K562 (cell line): Measurements from ENCODE around the gene PRAME. TPM values are rescaled to one million over a fixed set of nuclear protein-coding genes. Genes with fewer than 3 reads are reported as not detected.

Experiments used
- ATAC-seq: fragments of 200-7000 bp; cut with Tn5 transposase; 3 replicates; pipeline ENCODE4 v1.9.1; 2020; ENCODE audit warnings: moderate library complexity
- BruUV-seq: library from RNA; stranded (reverse); fragments of 400-500 nt; replicated peaks from 2 replicates; lab custom pipeline; 2021; lab: Mats Ljungman, UMichigan
- CTCF ChIA-PET: fragments of 300-600 bp; formaldehyde crosslinking; extraction: SDS; loops from one replicate; lab custom pipeline; 2021; ENCODE audit warnings: low intra/inter-chr PET ratio; lab: Yijun Ruan, JAX
- POLR2A ChIA-PET: fragments of 300-600, 350-650 bp; sonication (Branson Sonifier 250); formaldehyde crosslinking; extraction: SDS; loops from one replicate; lab custom pipeline; 2021; ENCODE audit warnings: antibody characterized with exemption, inconsistent platforms; lab: Yijun Ruan, JAX
- DNase-seq, 4 experiments: peaks; one replicate each; pipeline versions ENCODE4 v3.0.0 to v3.0.0-alpha.2; 2011 to 2018; ENCODE audit warnings: low spot score in 3 of 4, mixed read lengths in 3 of 4; ENCODE audit errors: extremely low read depth in 1 of 4
- FAIRE-seq: peaks from 2 replicates; lab custom pipeline; 2011; peaks lifted over from hg19 to GRCh38; lab: Jason Lieb, UNC
- H2AFZ ChIP-seq: 2 replicates; pipeline ENCODE4 v1.6.0; 2011; ENCODE audit warnings: low read depth, low read length, control low read depth, inconsistent platforms
- H3K27ac ChIP-seq: fragments of 200-600 bp; 3 replicates; pipeline ENCODE4 v1.8.0; 2011; ENCODE audit warnings: low read depth, mild to moderate bottlenecking, control low read depth, inconsistent platforms, low read length, moderate library complexity, mixed read lengths; ENCODE audit errors: extremely low read depth
- H3K27me3 ChIP-seq, 2 experiments: fragments of 300-600 bp in 1 of 2; 2 replicates in 1 of 2; 3 replicates in 1 of 2; pipeline versions ENCODE4 v1.6.0 to v1.8.0; 2011; ENCODE audit warnings: inconsistent platforms in 2 of 2, low read length in 2 of 2, mild to moderate bottlenecking in 1 of 2, mixed read lengths in 1 of 2, moderate library complexity in 1 of 2; ENCODE audit not compliant: control insufficient read depth in 2 of 2, insufficient read depth in 2 of 2
- H3K36me3 ChIP-seq: fragments of 300-600 bp; 3 replicates; pipeline ENCODE4 v1.8.0; 2011; ENCODE audit warnings: mild to moderate bottlenecking, low read length, inconsistent platforms; ENCODE audit not compliant: control insufficient read depth, insufficient read depth
- H3K4me1 ChIP-seq, 2 experiments: fragments of 200-600 bp in 1 of 2; replicated peaks in 1 of 2; 2 replicates in 1 of 2; 3 replicates in 1 of 2; pipeline versions ENCODE4 v1.5.1 to v1.8.0; 2011; ENCODE audit warnings: inconsistent platforms in 2 of 2, low read length in 2 of 2, mild to moderate bottlenecking in 1 of 2, mixed read lengths in 1 of 2, moderate library complexity in 1 of 2; ENCODE audit not compliant: control insufficient read depth in 2 of 2, insufficient read depth in 2 of 2
- H3K4me2 ChIP-seq: 2 replicates; pipeline ENCODE4 v1.6.1; 2011; ENCODE audit warnings: low read length, control low read depth, inconsistent platforms, mixed read lengths; ENCODE audit not compliant: insufficient read depth
- H3K4me3 ChIP-seq: fragments of 200-600 bp; sonication (generic), shearing (Covaris generic); 2 replicates; pipeline ENCODE4 v1.5.1; 2016; ENCODE audit warnings: control low read depth, inconsistent platforms
- H3K79me2 ChIP-seq: fragments of 200-600 bp; 3 replicates; pipeline ENCODE4 v1.8.0; 2011; ENCODE audit warnings: low read length, inconsistent platforms; ENCODE audit not compliant: control insufficient read depth, insufficient read depth
- H3K9ac ChIP-seq, 2 experiments: 2 replicates each; pipeline versions ENCODE4 v1.6.0 to v1.6.1; 2011; ENCODE audit warnings: low read depth in 2 of 2, low read length in 2 of 2, control low read depth in 1 of 2, inconsistent platforms in 1 of 2, mild to moderate bottlenecking in 1 of 2, mixed read lengths in 1 of 2; ENCODE audit not compliant: insufficient read depth in 1 of 2
- H3K9me1 ChIP-seq: one replicate; pipeline ENCODE4 v1.6.0; 2011; ENCODE audit warnings: inconsistent platforms, mild to moderate bottlenecking, low read length, moderate library complexity; ENCODE audit not compliant: control insufficient read depth, insufficient read depth
- H3K9me3 ChIP-seq: replicated peaks from 2 replicates; pipeline ENCODE4 v1.5.1; 2011; ENCODE audit warnings: low read depth, low read length, inconsistent platforms; ENCODE audit not compliant: control insufficient read depth, insufficient read depth
- H4K20me1 ChIP-seq: replicated peaks from 2 replicates; pipeline ENCODE4 v1.6.1; 2011; ENCODE audit warnings: low read length, inconsistent platforms, mixed read lengths; ENCODE audit not compliant: control insufficient read depth, insufficient read depth
- MYNN ChIP-seq, 2 experiments: sonication (generic); formaldehyde crosslinking in 1 of 2; IDR thresholded peaks; 2 replicates each; pipeline versions ENCODE4 v1.5.0 to v1.6.1; 2016 to 2020; ENCODE audit warnings: antibody characterized with exemption in 1 of 2, missing genetic modification reagents in 1 of 2
- RREB1 ChIP-seq: fragments of 250-450 bp; sonication (Bioruptor Pico); IDR thresholded peaks from 2 replicates; pipeline ENCODE4 v1.4.0; 2020
- SETDB1 ChIP-seq: IDR thresholded peaks from one replicate; pipeline ENCODE4 v1.6.1; 2012; ENCODE audit warnings: low read length, control low read depth, inconsistent platforms
- STAT5A ChIP-seq: IDR thresholded peaks from 2 replicates; pipeline ENCODE4 v1.6.1; 2012; ENCODE audit warnings: low read length, inconsistent platforms, borderline replicate concordance
- VEZF1 ChIP-seq: fragments of 200-800 bp; sonication (Bioruptor generic); IDR thresholded peaks from 2 replicates; pipeline ENCODE4 v1.6.1; 2017; ENCODE audit warnings: missing genetic modification characterization, missing compliant biosample characterization
- WGBS: fragments of 100-300 bp; shearing (Covaris generic); methylation state at CpG from one replicate; pipeline ENCODE4 v1.1.6; 2016; ENCODE audit warnings: low coverage, mixed read lengths; ENCODE audit not compliant: insufficient coverage; ENCODE audit errors: missing lambda C conversion rate; 5-methylcytosine and 5-hydroxymethylcytosine counted together
- in situ Hi-C: fragments of 300-500 bp; cut with MboI; formaldehyde crosslinking; loops from 4 replicates; pipeline ENCODE4 v1.15.0; 2018; ENCODE audit warnings: inconsistent platforms, mixed read lengths
- intact Hi-C: fragments of 100-400 bp; cut with micrococcal nuclease; formaldehyde crosslinking; loops from 2 replicates; pipeline ENCODE4 v1.14.2; 2022
- polyA plus RNA-seq, 8 experiments: library from polyadenylated mRNA; depleted of rRNA in 4 of 8; stranded (reverse) in 5 of 8; unstranded in 3 of 8; fragments of >200 nt; fragmentation: Nextera tagmentation in 2 of 8; fragmentation: Illumina TruSeq in 1 of 8; extraction: Ambion mirVana in 2 of 8; extraction: Trizol in 1 of 8; gene quantifications; 2 replicates each; pipeline versions ENCODE4 v1.2.1 to v1.2.3, GENCODE V29; 2011 to 2014; ENCODE audit warnings: inconsistent platforms in 1 of 8, missing spikeins in 1 of 8
- total RNA-seq, 7 experiments: library from RNA; depleted of rRNA in 6 of 7; stranded (reverse); fragments of >200 nt in 6 of 7; fragmentation: Illumina TruSeq in 2 of 7; extraction: Trizol in 2 of 7; gene quantifications; 2 replicates each; pipeline versions ENCODE4 v1.2.1 to v1.2.3, GENCODE V29; 2011 to 2021; ENCODE audit warnings: low replicate concordance in 1 of 7

The PRAME gene
- total and polyA plus RNA-seq, 9 of the 15 experiments (the other 6 are each of a cell fraction or from before 2014, with no cell fraction given) = 662 to 2,141 (median 1,142) TPM

- FAIRE-seq (no peak), ATAC-seq (no peak), DNase-seq (peak in 1 of 4 experiments; percentile 31)
- H2AFZ ChIP-seq = no peak overlapping the region
- H4K20me1 ChIP-seq = peaks cover 34% of the 10 kb centered on the region
- intact Hi-C loops (no loop called here), in situ Hi-C loops (loop anchor here (10.0 kb wide), 1 partner anchor 1474 kb away; no protein-coding TSS in a partner anchor)
- no peaks in the 10 kb centered on the region for H3K4me1 ChIP-seq
- H3K9me3 ChIP-seq = no peaks in the 10 kb centered on the region
- H3K27ac ChIP-seq = no peak overlapping the region
- POLR2A ChIA-PET = interaction anchor here (0.7 to 6.1 kb wide), 11 partner anchors 9 to 252 kb away, joined by 3 to 76 read pairs (median 8); partner anchors contain the start of gene PRAME
- CTCF ChIA-PET = no interaction called here
- H3K36me3 ChIP-seq = no peaks in the 10 kb centered on the region
- no TSS peak for BruUV-seq
- no peak overlapping the region for H3K9ac ChIP-seq
- H3K27me3 ChIP-seq = peaks cover 58 to 65% of the 10 kb centered on the region in 2 experiments
- no peaks in the 10 kb centered on the region for H3K79me2 ChIP-seq
- under 1% methylated on average over 3 of the region's 3 CpGs for WGBS
- no peak overlapping the region for H3K4me3 ChIP-seq
- H3K4me2 ChIP-seq = no peak overlapping the region
- no peak for TF ChIP-seq SETDB1
- TF ChIP-seq MYNN (IDR thresholded peaks at IDR 0.05) = no peak
- TF ChIP-seq MYNN (CRISPR knock-in tag; IDR thresholded peaks at IDR 0.05) = 0 out of 2 replicates have a peak, but pooled peaks have one; percentile 51
- peaks cover 8% of the 10 kb centered on the region for H3K9me1 ChIP-seq
Measured at GRCh38 chr22:22599248-22599647, 40.2 kb upstream of the PRAME start.

- ChIA-PET CTCF (interaction anchor here (1.0 to 1.1 kb wide), 2 partner anchors 12 to 18 kb away, joined by 3 to 5 read pairs; no protein-coding TSS in a partner anchor), POLR2A (interaction anchor here (0.7 to 6.1 kb wide), 11 partner anchors 9 to 384 kb away, joined by 3 to 76 read pairs (median 5); partner anchors contain the start of gene PRAME)
- in situ Hi-C loops (loop anchor here (10.0 kb wide), 1 partner anchor 1473 kb away; no protein-coding TSS in a partner anchor), intact Hi-C loops (no loop called here)
- Histone ChIP-seq H3K9me3 (no peaks in the 10 kb centered on the region), H3K9me1 (peaks cover 8% of the 10 kb centered on the region), H3K27me3 (peaks cover 47 to 57% of the 10 kb centered on the region in 2 experiments), H3K4me3 (no peak overlapping the region), H3K4me1 (no peaks in the 10 kb centered on the region), H3K9ac (no peak overlapping the region), H2AFZ (no peak overlapping the region), H3K27ac (no peak overlapping the region), H3K4me2 (no peak overlapping the region), H3K36me3 (no peaks in the 10 kb centered on the region), H3K79me2 (no peaks in the 10 kb centered on the region), H4K20me1 (peaks cover 28% of the 10 kb centered on the region)
- under 1% methylated on average over 5 of the region's 5 CpGs for WGBS
- peak in 1 of 4 experiments; percentile 37 for DNase-seq
- BruUV-seq = no TSS peak
- no peak for FAIRE-seq
- no peak for ATAC-seq
- TF ChIP-seq STAT5A = peak; percentile 4; the same call in 1 of the 2 replicates
- no peak for TF ChIP-seq RREB1 (CRISPR knock-in tag)
- no peak for TF ChIP-seq VEZF1 (CRISPR knock-in tag)
Measured at GRCh38 chr22:22598144-22598543, 39.1 kb upstream of the PRAME start.
